ENCODE data around the gene MYO6. TPM values are rescaled to one million over a fixed set of nuclear protein-coding genes. Genes with fewer than 3 reads are reported as not detected.
A peak's percentile ranks its signal among the peaks of the same experiment; 100 is the strongest.

The MYO6 gene
- total RNA-seq, 1 experiment from 2014 or later = 44.1 TPM

- Histone ChIP-seq H3K9me3 (ENCODE audit: control insufficient read depth in 1 of 2, insufficient read depth in 1 of 2, low read depth in 1 of 2, low read length in 2 of 2) (no peaks in the 10 kb centered on the region), H3K79me2 (ENCODE audit: insufficient read depth, low read length) (no peaks in the 10 kb centered on the region), H4K20me1 (ENCODE audit: insufficient read depth) (no peaks in the 10 kb centered on the region), H3K9me2 (ENCODE audit: insufficient read depth) (no peaks in the 10 kb centered on the region), H3K36me3 (ENCODE audit: control insufficient read depth in 1 of 2, insufficient read depth in 2 of 2, low read length in 2 of 2) (no peaks in the 10 kb centered on the region), H3K9ac (ENCODE audit: low read length) (no peak overlapping the region), H3K4me3 (replicated peaks in 1 of 2; ENCODE audit: low read depth in 1 of 2, low read length in 2 of 2) (no peak overlapping the region), H3K4me1 (ENCODE audit: control insufficient read depth in 1 of 2, insufficient read depth in 2 of 2, low read length in 2 of 2) (peaks cover 0 to 4% of the 10 kb centered on the region in 2 experiments; a peak in 1 of 4 replicates), H3K27ac (ENCODE audit: low read depth, low read length) (no peak overlapping the region), H2AFZ (ENCODE audit: low read depth, low read length, poor library complexity, severe bottlenecking) (no peak overlapping the region), H3K27me3 (ENCODE audit: insufficient read depth, low read length) (no peaks in the 10 kb centered on the region), H3K4me2 (ENCODE audit: low read length) (peak overlapping the region; percentile 38)
- DNase-seq (ENCODE audit: low read depth, low spot score) (no peak), ATAC-seq (no peak)
- ChIA-PET RAD21 (ENCODE audit: low non-redundant PET in 1 of 2, low total read pairs in 2 of 2, uncharacterized antibody in 2 of 2, unreplicated experiment in 2 of 2) (interaction anchor here in 1 of 2 experiments (1.0 to 1.2 kb wide), 2 partner anchors 231 to 416 kb away, joined by 3 read pairs; no protein-coding TSS in a partner anchor), POLR2A (no interaction called here), CTCF (interaction anchor here (0.8 to 4.1 kb wide), 7 partner anchors 10 to 747 kb away, joined by 3 to 29 read pairs (median 3); no protein-coding TSS in a partner anchor)
- intact Hi-C loops (cut with micrococcal nuclease) = loop anchor here (1.0 to 10.0 kb wide), 5 partner anchors 231 to 1522 kb away; no protein-coding TSS in a partner anchor
- no TSS peak for BruUV-seq (replicated peaks)
- TF ChIP-seq CTCF (IDR thresholded peaks at IDR 0.05 in 2 of 3, conservative IDR thresholded peaks at IDR 0.05 in 1 of 3; ENCODE audit: borderline replicate concordance in 1 of 3, insufficient read depth in 1 of 3, low read depth in 2 of 3, low read length in 2 of 3) (no peak), RAD21 (IDR thresholded peaks at IDR 0.05; ENCODE audit: low read depth) (no peak), EZH2phosphoT487 (IDR thresholded peaks at IDR 0.05; ENCODE audit: borderline replicate concordance) (no peak), SIN3A (IDR thresholded peaks at IDR 0.05; ENCODE audit: low read depth) (no peak), ZBTB33 (IDR thresholded peaks at IDR 0.05; ENCODE audit: extremely low read depth, insufficient replicate concordance, low read length) (no peak), REST (IDR thresholded peaks at IDR 0.05; ENCODE audit: low read depth) (no peak), CBX3 (IDR thresholded peaks at IDR 0.05; ENCODE audit: low read depth) (no peak), ATF3 (IDR thresholded peaks at IDR 0.05) (no peak), JUND (IDR thresholded peaks at IDR 0.05) (no peak), ELF1 (IDR thresholded peaks at IDR 0.05; ENCODE audit: borderline replicate concordance, low read depth) (no peak), ZNF274 (IDR thresholded peaks at IDR 0.05; ENCODE audit: low read depth, low read length) (no peak), FOSL1 (IDR thresholded peaks at IDR 0.05; ENCODE audit: low read depth) (no peak), POLR2A (IDR thresholded peaks at IDR 0.05; ENCODE audit: borderline replicate concordance, extremely low read depth, insufficient read depth, insufficient read length) (no peak)
Measured at GRCh38 chr6:75935473-75935793, 186.4 kb downstream of the MYO6 start.

Data from HCT116 (cell line).